HG03558 (cell line): ENCODE results near the gene MAN2A2.
A peak's percentile ranks its signal among the peaks of the same experiment; 100 is the strongest.

Experiments used
- ATAC-seq: cut with Tn5 transposase; IDR thresholded peaks from one replicate; pipeline ENCODE4 v1.9.1; 2021; ENCODE audit warnings: moderate number of reproducible peaks; ENCODE audit not compliant: unreplicated experiment; ENCODE audit errors: extremely low read depth

The MAN2A2 gene

GRCh38 chr15:90902840-90903732, at the start of gene MAN2A2:
TSS of gene MAN2A2 (plus strand) at chr15:90903302. CDS start at chr15:90904208, 906 bp downstream.
- peak; percentile 31 for ATAC-seq

- ATAC-seq: no peak
Measured at GRCh38 chr15:90855139-90855538, 48.0 kb upstream of the MAN2A2 start.

- no peak for ATAC-seq
Measured at GRCh38 chr15:90857337-90857736, 45.8 kb upstream of the MAN2A2 start.

DNA sequence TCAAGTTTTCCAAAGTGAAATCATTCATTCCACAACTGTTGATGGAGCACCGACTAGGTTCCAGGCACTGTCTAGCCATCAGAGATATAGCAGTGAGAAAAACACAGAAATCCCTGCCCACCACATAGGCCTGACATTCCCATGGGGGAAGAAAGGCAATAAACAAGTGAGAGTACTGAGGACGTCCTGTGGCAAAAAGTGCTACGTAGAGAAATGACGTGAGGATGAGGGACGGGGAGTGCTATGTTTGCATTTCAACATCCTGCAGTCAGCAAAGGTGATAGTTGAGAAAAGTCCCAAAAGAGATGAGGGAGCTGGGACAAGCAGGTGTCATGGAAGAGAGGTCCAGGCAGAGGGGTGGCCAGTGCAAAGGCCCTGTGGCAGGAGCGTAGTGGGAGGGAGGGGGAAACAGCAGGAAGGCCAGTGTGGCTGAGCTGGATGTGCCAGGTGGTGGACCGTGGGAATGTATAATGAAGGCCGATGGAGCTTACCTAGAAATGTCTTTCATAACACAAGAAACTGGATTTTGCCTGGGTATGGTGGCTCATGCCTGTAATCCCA, 45.1 kb upstream of the MAN2A2 start:
- ATAC-seq: no peak

GRCh38 chr15:90859234-90860131, 43.6 kb upstream of the MAN2A2 start:
- no peak for ATAC-seq

GRCh38 chr15:90860450-90860849, 42.7 kb upstream of the MAN2A2 start:
- no peak for ATAC-seq

DNA sequence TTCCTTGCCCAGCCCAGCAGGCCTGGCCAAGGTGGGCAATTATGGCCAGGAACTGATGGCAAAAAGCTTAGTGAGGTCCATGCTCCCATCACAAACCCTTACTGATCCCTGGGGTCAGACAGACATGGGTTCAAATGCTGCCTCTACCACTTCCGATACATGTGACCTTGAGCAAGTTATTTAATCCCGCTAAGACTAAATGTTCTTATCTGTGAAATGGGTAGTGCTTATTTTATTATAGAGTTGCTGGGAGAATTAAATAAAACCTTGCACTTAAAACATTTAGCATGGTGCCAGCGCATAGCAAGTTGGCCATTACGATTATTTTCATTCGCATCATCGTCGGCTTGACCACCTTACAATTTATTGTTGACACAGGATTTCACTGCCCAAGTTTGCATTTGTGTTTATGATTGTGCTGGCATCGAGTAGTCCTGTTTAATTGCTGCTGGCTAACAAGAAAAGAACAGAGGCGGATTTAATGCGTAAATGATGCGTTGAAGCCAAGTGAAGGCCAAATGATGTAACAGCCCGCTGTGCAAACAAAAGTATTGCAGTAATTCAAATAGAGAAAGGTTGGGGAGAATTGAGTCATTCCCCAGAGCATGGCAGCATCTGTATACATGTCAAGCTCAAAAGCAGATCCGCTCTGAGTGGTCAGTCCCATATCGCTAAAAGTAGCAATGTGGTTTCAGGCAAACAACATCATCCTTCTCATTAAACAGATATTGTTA, 42.0 kb upstream of the MAN2A2 start:
- no peak for ATAC-seq

DNA sequence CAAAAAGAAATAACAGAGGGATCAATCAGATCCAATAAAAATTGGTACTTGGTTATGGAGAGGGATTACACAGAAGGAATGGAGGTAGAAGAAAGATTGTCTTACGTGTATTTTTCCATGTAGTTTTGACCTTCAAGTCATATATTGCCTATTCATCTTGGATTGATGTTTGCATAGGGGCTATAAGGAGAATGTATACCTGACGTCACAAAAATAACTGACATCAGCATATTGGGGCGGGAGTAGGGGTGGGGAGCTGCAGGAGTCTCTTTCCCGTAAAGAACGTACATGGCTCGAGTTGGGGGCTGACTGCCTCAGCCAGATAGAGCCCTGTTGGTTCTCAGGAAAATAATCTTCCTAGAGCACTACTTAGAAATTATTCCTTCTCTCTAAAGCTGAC, 40.6 kb upstream of the MAN2A2 start:
- ATAC-seq: no peak

- ATAC-seq: no peak
Measured at GRCh38 chr15:90862964-90863778, 39.9 kb upstream of the MAN2A2 start.

GRCh38 chr15:90863987-90864386, 39.1 kb upstream of the MAN2A2 start:
- no peak for ATAC-seq

DNA sequence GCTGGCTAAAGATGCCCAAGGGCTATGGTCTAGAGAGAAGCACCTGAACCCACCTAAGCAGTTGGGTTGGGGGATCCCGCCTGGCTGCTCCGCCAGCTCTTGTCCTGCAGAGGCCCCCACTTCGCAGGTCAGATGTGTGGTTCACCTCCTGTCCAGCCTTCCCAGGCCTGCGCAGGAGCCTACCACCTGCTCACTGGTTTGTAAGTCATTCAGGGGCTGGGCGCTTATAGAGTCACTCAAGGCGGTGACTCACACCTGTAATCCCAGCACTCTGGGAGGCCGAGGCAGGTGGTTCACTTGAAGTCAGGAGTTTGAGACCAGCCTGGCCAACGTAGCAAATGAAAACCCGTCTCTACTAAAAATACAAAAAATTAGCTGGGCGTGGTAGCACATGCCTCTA, 38.6 kb upstream of the MAN2A2 start:
- ATAC-seq: no peak

DNA sequence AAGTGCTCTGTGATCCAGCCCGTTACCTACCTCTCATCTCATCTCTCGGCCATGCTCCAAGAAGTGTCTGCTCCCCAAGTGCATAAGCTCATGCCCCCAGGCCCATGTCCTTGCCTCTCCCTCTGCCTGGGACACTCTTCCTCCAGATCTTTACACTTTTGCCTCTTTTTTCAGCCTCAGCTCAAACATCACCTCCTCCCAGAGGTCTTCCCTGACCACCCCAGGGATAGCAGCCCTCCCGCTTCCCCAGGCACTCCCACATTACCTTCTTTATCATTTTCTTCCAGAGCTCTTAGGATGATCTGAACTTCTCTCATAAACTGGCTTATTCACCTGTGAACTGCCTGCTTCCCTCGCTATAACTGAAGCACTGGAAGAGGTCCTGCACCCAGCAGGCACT, 37.4 kb upstream of the MAN2A2 start:
- no peak for ATAC-seq

GRCh38 chr15:90866161-90866715, 36.9 kb upstream of the MAN2A2 start:
- no peak for ATAC-seq

DNA sequence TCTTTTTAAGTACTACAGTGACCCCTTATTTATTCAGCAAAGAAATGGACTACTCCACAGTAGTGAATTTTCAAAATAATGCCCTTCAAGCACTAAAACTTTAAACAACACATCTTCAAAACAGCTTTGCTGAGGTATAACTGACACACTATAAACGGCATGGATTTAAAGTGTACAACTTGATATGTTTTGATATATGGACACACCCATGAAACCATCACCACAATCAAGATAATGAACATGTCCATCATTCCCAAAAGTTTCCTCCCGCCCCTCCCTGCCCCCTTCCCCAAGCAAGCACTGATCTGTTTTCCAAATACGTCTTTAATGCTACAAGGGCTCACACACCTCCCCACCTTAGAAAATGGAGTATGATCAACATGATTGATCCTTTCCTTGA, 36.3 kb upstream of the MAN2A2 start:
- no peak for ATAC-seq

DNA sequence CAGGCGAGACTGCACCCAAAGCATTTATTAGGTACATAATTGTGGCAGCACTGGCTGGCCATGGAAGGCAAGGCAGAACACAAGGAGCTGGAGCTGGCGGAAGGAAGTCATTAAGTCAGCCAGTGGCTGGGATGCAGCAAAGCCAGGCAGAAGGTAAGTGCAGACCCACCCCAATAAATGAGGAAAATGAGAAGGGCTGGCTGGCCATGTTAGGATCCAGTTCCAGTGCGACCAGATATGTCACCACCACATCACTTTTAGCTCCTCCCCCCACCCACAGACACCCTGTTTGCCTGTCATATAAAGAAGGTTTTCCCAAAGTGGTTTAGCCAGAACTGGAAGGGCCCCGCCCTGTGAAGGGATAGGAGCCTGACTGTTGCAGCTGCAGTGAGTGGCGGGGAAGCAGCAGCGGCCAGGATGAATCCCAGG, 34.8 kb upstream of the MAN2A2 start, which contains the start of gene FURIN:
Gene FURIN, plus strand, starts transcription at position 328 of the 429 bp plus-strand sequence. CDS start 7,153 bp downstream, outside the sequence.
- ATAC-seq: no peak

DNA sequence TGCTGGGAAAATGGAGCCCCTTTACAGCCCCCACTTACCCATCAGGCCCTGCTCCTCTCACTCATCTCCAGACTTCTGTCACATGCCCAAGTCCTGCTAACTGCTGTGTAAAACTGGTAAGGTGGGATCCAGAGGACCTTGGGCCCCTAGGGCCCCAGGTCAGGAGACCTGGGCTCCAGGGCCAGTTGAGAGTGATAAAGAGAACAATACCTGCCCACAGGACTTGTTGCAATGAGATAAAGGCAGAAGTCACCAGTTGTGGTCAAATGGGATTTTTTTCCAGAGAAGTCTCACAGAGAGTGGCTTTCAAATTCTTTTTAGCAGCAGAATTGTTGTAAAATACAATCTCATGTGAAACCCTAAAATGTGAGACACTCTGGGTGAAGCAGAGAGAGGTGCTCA, 34.0 kb upstream of the MAN2A2 start:
- no peak for ATAC-seq

DNA sequence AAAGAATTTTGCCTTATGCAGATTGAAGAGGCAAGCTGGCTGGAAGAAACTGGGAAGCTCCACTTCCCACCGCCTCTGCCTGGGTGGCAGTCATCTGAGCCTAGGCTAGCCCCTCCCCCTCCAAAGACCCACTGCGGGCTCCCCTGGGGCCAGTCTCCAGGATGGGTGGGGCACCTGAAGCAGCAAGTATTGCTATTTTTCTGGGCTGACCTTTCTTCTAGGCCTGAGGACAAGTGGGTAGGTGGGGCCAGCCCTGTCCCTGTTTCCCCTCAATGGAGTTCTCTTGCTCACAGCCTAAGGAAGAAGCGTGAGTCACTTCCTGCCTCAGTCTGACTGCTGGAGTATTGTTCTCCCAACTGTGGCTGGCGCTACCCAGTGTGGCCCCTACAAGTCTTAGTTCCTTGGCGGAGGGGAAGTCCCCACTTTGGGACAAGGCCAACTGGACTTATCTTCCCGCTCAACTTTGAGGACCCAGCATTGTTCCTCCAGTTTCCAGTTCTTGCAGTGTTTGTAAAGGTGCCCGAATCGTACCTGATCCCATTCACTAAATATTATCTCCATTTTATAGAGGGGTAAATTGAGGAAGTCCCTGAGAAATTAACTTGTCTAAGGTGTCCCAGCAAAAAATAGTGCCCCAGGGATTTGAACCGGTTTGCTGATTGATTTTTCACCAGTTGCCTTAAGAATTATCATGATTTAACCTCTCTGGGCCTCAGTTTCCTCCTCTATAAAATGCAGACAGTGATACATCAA, 33.3 kb upstream of the MAN2A2 start:
- no peak for ATAC-seq
